GM23338 (cell line): Measurements from ENCODE around the gene TMEM273. TPM values are rescaled to one million over a fixed set of nuclear protein-coding genes. Genes with fewer than 3 reads are reported as not detected.

Experiments
- ATAC-seq: fragments of 200-7000 bp; cut with Tn5 transposase; 3 replicates; pipeline ENCODE4 v1.9.1; 2020
- DNase-seq: peaks from one replicate; pipeline ENCODE4 v3.0.0-alpha.2; 2015; ENCODE audit warnings: low spot score
- H2AFZ ChIP-seq: fragments of 200-600 bp; sonication (generic); 2 replicates; pipeline ENCODE4 v1.8.0; 2016; ENCODE audit warnings: antibody characterized with exemption, mild to moderate bottlenecking, moderate library complexity
- H3F3A ChIP-seq: fragments of 200-600 bp; sonication (generic); replicated peaks from 2 replicates; pipeline ENCODE4 v1.8.0; 2017; ENCODE audit warnings: antibody characterized with exemption, mixed run types, low read depth
- H3K27ac ChIP-seq: fragments of 200-600 bp; sonication (generic); 2 replicates; pipeline ENCODE4 v1.6.1; 2016; ENCODE audit warnings: low read depth
- H3K27me3 ChIP-seq: fragments of 200-600 bp; sonication (generic); 2 replicates; pipeline ENCODE4 v1.8.0; 2016; ENCODE audit warnings: mild to moderate bottlenecking, mixed run types, moderate library complexity; ENCODE audit not compliant: insufficient read depth
- H3K36me3 ChIP-seq: fragments of 200-600 bp; sonication (generic); 2 replicates; pipeline ENCODE4 v1.8.0; 2016; ENCODE audit warnings: mild to moderate bottlenecking; ENCODE audit not compliant: insufficient read depth
- H3K4me1 ChIP-seq: fragments of 200-600 bp; sonication (generic); 2 replicates; pipeline ENCODE4 v1.8.0; 2016; ENCODE audit warnings: mild to moderate bottlenecking, moderate library complexity; ENCODE audit not compliant: insufficient read depth
- H3K4me2 ChIP-seq: fragments of 200-600 bp; sonication (generic); 2 replicates; pipeline ENCODE4 v1.7.1; 2017; ENCODE audit warnings: mixed run types
- H3K4me3 ChIP-seq: fragments of 200-600 bp; sonication (generic); 2 replicates; pipeline ENCODE4 v1.6.1; 2016; ENCODE audit warnings: mixed run types
- H3K79me2 ChIP-seq: fragments of 200-600 bp; sonication (generic); replicated peaks from 2 replicates; pipeline ENCODE4 v1.8.0; 2017; ENCODE audit warnings: mild to moderate bottlenecking; ENCODE audit not compliant: insufficient read depth
- H3K9me2 ChIP-seq: fragments of 200-600 bp; sonication (generic); 2 replicates; pipeline ENCODE4 v1.8.0; 2017; ENCODE audit not compliant: insufficient read depth
- H4K20me1 ChIP-seq: fragments of 200-600 bp; sonication (generic); replicated peaks from 2 replicates; pipeline ENCODE4 v1.8.0; 2017; ENCODE audit warnings: mild to moderate bottlenecking; ENCODE audit not compliant: insufficient read depth
- H3K27ac Mint-ChIP-seq: 2 replicates; pipeline ENCODE4 v1.8.0; 2020; ENCODE audit warnings: inconsistent platforms, mild to moderate bottlenecking, moderate library complexity, mixed read lengths
- H3K27me3 Mint-ChIP-seq: 3 replicates; pipeline ENCODE4 v1.8.0; 2022; ENCODE audit warnings: low read depth, mild to moderate bottlenecking, moderate library complexity, mixed read lengths, inconsistent platforms; ENCODE audit not compliant: insufficient read depth, poor library complexity
- H3K36me3 Mint-ChIP-seq: 3 replicates; pipeline ENCODE4 v1.8.0; 2021; ENCODE audit warnings: low read depth, mild to moderate bottlenecking, inconsistent platforms, moderate library complexity, mixed read lengths
- H3K4me1 Mint-ChIP-seq: 3 replicates; pipeline ENCODE4 v1.8.0; 2020; ENCODE audit warnings: mild to moderate bottlenecking, inconsistent platforms, mixed read lengths
- H3K4me3 Mint-ChIP-seq: 3 replicates; pipeline ENCODE4 v1.8.0; 2021; ENCODE audit warnings: moderate library complexity, mild to moderate bottlenecking, inconsistent platforms, mixed read lengths
- H3K9me3 Mint-ChIP-seq: 3 replicates; pipeline ENCODE4 v1.8.0; 2020; ENCODE audit warnings: moderate library complexity, mild to moderate bottlenecking, inconsistent platforms, mixed read lengths
- CREB1 ChIP-seq: fragments of 250-450 bp; sonication (Bioruptor Pico); IDR thresholded peaks from 2 replicates; pipeline ENCODE4 v1.5.0; 2020; ENCODE audit warnings: low read depth, mild to moderate bottlenecking, moderate library complexity
- EZH2 ChIP-seq: fragments of 200-600 bp; sonication (generic); IDR thresholded peaks from one replicate; pipeline ENCODE4 v1.8.0; 2017; ENCODE audit warnings: antibody characterized with exemption, mild to moderate bottlenecking, low read depth; ENCODE audit not compliant: unreplicated experiment
- EZH2phosphoT487 ChIP-seq: fragments of 200-600 bp; sonication (generic); IDR thresholded peaks from one replicate; pipeline ENCODE4 v1.8.1; 2018; ENCODE audit warnings: antibody characterized with exemption; ENCODE audit not compliant: unreplicated experiment
- JUNB ChIP-seq: IDR thresholded peaks from one replicate; pipeline ENCODE4 v1.6.1; 2016; ENCODE audit warnings: antibody characterized with exemption; ENCODE audit not compliant: unreplicated experiment
- NANOG ChIP-seq: IDR thresholded peaks from 2 replicates; pipeline ENCODE4 v1.6.1; 2016; ENCODE audit warnings: antibody characterized with exemption, borderline replicate concordance
- POLR2AphosphoS5 ChIP-seq: IDR thresholded peaks from 2 replicates; pipeline ENCODE4 v1.6.1; 2016; ENCODE audit warnings: antibody characterized with exemption, low read depth
- STAT1 ChIP-seq: IDR thresholded peaks from one replicate; pipeline ENCODE4 v1.6.1; 2016; ENCODE audit warnings: antibody characterized with exemption; ENCODE audit not compliant: unreplicated experiment
- ZNF114 ChIP-seq: fragments of 250-450 bp; sonication (Bioruptor Pico); IDR thresholded peaks from 2 replicates; pipeline ENCODE4 v1.5.0; 2020; ENCODE audit warnings: mild to moderate bottlenecking, moderate library complexity
- ZNF331 ChIP-seq: fragments of 250-450 bp; sonication (Bioruptor Pico); IDR thresholded peaks from 2 replicates; pipeline ENCODE4 v1.5.0; 2020; ENCODE audit warnings: low read depth, mild to moderate bottlenecking, moderate library complexity
- polyA plus RNA-seq: library from polyadenylated mRNA; unstranded; fragments of >200 nt; fragmentation: Nextera tagmentation; extraction: Ambion mirVana; gene quantifications from 2 replicates; pipeline ENCODE4 v1.2.1, GENCODE V29; 2016
- total RNA-seq: library from RNA; depleted of rRNA; stranded (reverse); fragments of >200 nt; shearing (Covaris generic); gene quantifications from 2 replicates; pipeline ENCODE4 v1.2.3, GENCODE V29; 2014
- TF ChIP-seq, protein P1 (sequence below): fragments of 250-450 bp; sonication (Bioruptor Pico); IDR thresholded peaks from 2 replicates; pipeline ENCODE4 v1.5.0; 2020; ENCODE audit warnings: mild to moderate bottlenecking, moderate library complexity
- TF ChIP-seq, protein P2 (sequence below), 2 experiments: fragments of 200-600 bp in 1 of 2; sonication (generic) in 1 of 2; conservative IDR thresholded peaks; 2 replicates each; pipeline versions ENCODE4 v1.5.1 to v1.6.1; 2016 to 2017; ENCODE audit warnings: antibody characterized with exemption in 2 of 2, low read depth in 2 of 2, mild to moderate bottlenecking in 2 of 2, moderate library complexity in 1 of 2
- TF ChIP-seq, protein P3 (sequence below): IDR thresholded peaks from one replicate; pipeline ENCODE4 v1.6.1; 2018; ENCODE audit warnings: antibody characterized with exemption; ENCODE audit not compliant: unreplicated experiment
- TF ChIP-seq, protein P4 (sequence below): IDR thresholded peaks from 2 replicates; pipeline ENCODE4 v1.6.1; 2016; ENCODE audit warnings: antibody characterized with exemption

Gene TMEM273
- total and polyA plus RNA-seq, 2 experiments from 2014 or later, result not detected

DNA sequence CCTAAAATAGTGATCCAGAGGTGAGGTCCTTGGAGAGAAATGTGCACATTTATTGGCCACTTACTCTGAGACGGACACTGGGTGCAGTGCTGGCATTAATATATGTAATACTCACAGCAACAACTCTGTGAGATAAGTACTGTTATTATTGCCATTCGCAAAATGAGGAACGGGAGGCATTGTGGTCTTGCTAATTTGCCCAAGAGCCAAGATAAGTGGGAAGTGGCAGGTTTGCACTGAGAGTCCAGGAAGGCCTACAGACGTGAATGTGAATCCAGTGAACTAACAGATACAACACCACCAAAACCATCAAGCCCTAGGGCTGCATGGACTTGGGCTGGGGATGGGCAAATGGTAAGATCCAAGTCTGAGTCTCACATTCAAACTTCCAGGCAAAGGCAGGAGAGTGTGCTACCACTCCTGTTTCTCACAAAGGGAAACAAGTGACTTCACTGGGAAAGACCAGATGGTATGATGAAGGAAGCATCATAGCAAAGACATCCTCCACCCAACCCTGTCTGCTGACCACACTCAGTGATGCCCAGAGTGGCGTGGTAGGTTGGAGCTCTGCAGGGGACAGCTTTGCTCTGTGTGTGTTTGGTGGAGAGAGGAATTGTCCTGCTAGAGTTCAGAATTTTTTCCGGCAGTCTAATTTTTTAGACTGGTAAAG is 19.2 kb downstream of the TMEM273 start:
- no peaks in the 10 kb centered on the region for H3K36me3 Mint-ChIP-seq
- H3K4me3 Mint-ChIP-seq, result no peak overlapping the region
- Histone ChIP-seq H3K27me3 (no peaks in the 10 kb centered on the region), H3K27ac (no peak overlapping the region), H4K20me1 (no peaks in the 10 kb centered on the region), H3K36me3 (no peaks in the 10 kb centered on the region), H3F3A (no peaks in the 10 kb centered on the region), H3K4me3 (no peak overlapping the region), H3K79me2 (no peaks in the 10 kb centered on the region), H2AFZ (no peak overlapping the region), H3K4me2 (no peak overlapping the region), H3K9me2 (no peaks in the 10 kb centered on the region), H3K4me1 (no peaks in the 10 kb centered on the region)
- ATAC-seq, result no peak
- H3K27me3 Mint-ChIP-seq, result peaks cover 1% of the 10 kb centered on the region
- peaks cover 11% of the 10 kb centered on the region for H3K4me1 Mint-ChIP-seq
- no peaks in the 10 kb centered on the region for H3K9me3 Mint-ChIP-seq
- no peak overlapping the region for H3K27ac Mint-ChIP-seq
- TF ChIP-seq, protein P1, sequence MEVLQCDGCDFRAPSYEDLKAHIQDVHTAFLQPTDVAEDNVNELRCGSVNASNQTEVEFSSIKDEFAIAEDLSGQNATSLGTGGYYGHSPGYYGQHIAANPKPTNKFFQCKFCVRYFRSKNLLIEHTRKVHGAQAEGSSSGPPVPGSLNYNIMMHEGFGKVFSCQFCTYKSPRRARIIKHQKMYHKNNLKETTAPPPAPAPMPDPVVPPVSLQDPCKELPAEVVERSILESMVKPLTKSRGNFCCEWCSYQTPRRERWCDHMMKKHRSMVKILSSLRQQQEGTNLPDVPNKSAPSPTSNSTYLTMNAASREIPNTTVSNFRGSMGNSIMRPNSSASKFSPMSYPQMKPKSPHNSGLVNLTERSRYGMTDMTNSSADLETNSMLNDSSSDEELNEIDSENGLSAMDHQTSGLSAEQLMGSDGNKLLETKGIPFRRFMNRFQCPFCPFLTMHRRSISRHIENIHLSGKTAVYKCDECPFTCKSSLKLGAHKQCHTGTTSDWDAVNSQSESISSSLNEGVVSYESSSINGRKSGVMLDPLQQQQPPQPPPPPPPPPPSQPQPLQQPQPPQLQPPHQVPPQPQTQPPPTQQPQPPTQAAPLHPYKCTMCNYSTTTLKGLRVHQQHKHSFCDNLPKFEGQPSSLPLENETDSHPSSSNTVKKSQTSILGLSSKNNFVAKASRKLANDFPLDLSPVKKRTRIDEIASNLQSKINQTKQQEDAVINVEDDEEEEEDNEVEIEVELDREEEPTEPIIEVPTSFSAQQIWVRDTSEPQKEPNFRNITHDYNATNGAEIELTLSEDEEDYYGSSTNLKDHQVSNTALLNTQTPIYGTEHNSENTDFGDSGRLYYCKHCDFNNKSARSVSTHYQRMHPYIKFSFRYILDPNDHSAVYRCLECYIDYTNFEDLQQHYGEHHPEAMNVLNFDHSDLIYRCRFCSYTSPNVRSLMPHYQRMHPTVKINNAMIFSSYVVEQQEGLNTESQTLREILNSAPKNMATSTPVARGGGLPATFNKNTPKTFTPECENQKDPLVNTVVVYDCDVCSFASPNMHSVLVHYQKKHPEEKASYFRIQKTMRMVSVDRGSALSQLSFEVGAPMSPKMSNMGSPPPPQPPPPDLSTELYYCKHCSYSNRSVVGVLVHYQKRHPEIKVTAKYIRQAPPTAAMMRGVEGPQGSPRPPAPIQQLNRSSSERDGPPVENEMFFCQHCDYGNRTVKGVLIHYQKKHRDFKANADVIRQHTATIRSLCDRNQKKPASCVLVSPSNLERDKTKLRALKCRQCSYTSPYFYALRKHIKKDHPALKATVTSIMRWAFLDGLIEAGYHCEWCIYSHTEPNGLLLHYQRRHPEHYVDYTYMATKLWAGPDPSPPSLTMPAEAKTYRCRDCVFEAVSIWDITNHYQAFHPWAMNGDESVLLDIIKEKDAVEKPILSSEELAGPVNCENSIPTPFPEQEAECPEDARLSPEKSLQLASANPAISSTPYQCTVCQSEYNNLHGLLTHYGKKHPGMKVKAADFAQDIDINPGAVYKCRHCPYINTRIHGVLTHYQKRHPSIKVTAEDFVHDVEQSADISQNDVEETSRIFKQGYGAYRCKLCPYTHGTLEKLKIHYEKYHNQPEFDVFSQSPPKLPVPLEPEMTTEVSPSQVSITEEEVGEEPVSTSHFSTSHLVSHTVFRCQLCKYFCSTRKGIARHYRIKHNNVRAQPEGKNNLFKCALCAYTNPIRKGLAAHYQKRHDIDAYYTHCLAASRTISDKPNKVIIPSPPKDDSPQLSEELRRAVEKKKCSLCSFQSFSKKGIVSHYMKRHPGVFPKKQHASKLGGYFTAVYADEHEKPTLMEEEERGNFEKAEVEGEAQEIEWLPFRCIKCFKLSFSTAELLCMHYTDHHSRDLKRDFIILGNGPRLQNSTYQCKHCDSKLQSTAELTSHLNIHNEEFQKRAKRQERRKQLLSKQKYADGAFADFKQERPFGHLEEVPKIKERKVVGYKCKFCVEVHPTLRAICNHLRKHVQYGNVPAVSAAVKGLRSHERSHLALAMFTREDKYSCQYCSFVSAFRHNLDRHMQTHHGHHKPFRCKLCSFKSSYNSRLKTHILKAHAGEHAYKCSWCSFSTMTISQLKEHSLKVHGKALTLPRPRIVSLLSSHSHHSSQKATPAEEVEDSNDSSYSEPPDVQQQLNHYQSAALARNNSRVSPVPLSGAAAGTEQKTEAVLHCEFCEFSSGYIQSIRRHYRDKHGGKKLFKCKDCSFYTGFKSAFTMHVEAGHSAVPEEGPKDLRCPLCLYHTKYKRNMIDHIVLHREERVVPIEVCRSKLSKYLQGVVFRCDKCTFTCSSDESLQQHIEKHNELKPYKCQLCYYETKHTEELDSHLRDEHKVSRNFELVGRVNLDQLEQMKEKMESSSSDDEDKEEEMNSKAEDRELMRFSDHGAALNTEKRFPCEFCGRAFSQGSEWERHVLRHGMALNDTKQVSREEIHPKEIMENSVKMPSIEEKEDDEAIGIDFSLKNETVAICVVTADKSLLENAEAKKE (CRISPR knock-in tag), result no peak
- TF ChIP-seq NANOG (no peak), STAT1 (no peak), JUNB (no peak), POLR2AphosphoS5 (no peak), ZNF331 (no peak), EZH2phosphoT487 (no peak), EZH2 (no peak), ZNF114 (CRISPR knock-in tag) (no peak), CREB1 (CRISPR knock-in tag) (no peak)
- TF ChIP-seq, protein P2, sequence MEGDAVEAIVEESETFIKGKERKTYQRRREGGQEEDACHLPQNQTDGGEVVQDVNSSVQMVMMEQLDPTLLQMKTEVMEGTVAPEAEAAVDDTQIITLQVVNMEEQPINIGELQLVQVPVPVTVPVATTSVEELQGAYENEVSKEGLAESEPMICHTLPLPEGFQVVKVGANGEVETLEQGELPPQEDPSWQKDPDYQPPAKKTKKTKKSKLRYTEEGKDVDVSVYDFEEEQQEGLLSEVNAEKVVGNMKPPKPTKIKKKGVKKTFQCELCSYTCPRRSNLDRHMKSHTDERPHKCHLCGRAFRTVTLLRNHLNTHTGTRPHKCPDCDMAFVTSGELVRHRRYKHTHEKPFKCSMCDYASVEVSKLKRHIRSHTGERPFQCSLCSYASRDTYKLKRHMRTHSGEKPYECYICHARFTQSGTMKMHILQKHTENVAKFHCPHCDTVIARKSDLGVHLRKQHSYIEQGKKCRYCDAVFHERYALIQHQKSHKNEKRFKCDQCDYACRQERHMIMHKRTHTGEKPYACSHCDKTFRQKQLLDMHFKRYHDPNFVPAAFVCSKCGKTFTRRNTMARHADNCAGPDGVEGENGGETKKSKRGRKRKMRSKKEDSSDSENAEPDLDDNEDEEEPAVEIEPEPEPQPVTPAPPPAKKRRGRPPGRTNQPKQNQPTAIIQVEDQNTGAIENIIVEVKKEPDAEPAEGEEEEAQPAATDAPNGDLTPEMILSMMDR (conservative IDR thresholded peaks at IDR 0.05; ENCODE audit: low read depth in 2 of 2), result no peak
- TF ChIP-seq, protein P3, sequence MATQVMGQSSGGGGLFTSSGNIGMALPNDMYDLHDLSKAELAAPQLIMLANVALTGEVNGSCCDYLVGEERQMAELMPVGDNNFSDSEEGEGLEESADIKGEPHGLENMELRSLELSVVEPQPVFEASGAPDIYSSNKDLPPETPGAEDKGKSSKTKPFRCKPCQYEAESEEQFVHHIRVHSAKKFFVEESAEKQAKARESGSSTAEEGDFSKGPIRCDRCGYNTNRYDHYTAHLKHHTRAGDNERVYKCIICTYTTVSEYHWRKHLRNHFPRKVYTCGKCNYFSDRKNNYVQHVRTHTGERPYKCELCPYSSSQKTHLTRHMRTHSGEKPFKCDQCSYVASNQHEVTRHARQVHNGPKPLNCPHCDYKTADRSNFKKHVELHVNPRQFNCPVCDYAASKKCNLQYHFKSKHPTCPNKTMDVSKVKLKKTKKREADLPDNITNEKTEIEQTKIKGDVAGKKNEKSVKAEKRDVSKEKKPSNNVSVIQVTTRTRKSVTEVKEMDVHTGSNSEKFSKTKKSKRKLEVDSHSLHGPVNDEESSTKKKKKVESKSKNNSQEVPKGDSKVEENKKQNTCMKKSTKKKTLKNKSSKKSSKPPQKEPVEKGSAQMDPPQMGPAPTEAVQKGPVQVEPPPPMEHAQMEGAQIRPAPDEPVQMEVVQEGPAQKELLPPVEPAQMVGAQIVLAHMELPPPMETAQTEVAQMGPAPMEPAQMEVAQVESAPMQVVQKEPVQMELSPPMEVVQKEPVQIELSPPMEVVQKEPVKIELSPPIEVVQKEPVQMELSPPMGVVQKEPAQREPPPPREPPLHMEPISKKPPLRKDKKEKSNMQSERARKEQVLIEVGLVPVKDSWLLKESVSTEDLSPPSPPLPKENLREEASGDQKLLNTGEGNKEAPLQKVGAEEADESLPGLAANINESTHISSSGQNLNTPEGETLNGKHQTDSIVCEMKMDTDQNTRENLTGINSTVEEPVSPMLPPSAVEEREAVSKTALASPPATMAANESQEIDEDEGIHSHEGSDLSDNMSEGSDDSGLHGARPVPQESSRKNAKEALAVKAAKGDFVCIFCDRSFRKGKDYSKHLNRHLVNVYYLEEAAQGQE, result no peak
- TF ChIP-seq, protein P4, sequence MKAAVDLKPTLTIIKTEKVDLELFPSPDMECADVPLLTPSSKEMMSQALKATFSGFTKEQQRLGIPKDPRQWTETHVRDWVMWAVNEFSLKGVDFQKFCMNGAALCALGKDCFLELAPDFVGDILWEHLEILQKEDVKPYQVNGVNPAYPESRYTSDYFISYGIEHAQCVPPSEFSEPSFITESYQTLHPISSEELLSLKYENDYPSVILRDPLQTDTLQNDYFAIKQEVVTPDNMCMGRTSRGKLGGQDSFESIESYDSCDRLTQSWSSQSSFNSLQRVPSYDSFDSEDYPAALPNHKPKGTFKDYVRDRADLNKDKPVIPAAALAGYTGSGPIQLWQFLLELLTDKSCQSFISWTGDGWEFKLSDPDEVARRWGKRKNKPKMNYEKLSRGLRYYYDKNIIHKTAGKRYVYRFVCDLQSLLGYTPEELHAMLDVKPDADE, result no peak
- DNase-seq, result no peak
